Transverse colon (tissue), 3 donors: ENCODE results near the gene TOP1.

Experiments
- POLR2A ChIP-seq: fragments of 450-650 bp; IDR thresholded peaks from one replicate; pipeline ENCODE4 v1.6.1; 2016; ENCODE audit warnings: antibody characterized with exemption, mild to moderate bottlenecking, moderate library complexity
- TF ChIP-seq, protein P1 (sequence below), 5 experiments: fragments of 200-600 bp in 3 of 5; fragments of 450-650 bp in 2 of 5; sonication (generic) in 3 of 5; IDR thresholded peaks; 1 replicate in 2 of 5; 2 replicates in 3 of 5; pipeline ENCODE4 v1.5.1; 2016 to 2017; ENCODE audit warnings: antibody characterized with exemption in 5 of 5, inconsistent platforms in 3 of 5, mild to moderate bottlenecking in 2 of 5, moderate library complexity in 1 of 5

DNA sequence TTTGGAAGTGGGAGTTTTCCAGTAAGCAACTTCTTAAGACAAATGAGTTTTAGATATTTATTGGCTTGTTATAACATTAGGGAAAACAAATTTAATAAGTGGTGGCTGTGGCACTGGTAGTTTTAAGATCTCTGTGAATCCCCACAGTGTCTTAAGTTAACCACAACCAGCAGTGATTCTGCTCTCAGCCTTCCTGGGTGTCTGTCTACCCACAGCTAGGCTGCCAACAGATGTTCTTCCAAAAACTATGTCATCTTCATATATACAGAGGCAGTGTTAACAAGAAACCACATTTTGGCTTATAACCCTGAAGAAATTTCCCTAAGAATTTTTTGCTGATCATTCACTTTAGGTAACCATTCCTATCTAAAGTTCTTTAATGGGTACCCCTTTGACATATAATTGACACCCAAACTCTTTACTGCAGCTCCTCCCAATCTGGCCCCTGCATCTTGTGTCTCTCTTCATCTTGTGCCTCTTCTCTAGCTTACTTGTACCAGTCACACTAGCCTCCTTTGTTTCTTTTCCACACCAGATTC, 52.7 kb downstream of the TOP1 start:
- TF ChIP-seq, protein P1, sequence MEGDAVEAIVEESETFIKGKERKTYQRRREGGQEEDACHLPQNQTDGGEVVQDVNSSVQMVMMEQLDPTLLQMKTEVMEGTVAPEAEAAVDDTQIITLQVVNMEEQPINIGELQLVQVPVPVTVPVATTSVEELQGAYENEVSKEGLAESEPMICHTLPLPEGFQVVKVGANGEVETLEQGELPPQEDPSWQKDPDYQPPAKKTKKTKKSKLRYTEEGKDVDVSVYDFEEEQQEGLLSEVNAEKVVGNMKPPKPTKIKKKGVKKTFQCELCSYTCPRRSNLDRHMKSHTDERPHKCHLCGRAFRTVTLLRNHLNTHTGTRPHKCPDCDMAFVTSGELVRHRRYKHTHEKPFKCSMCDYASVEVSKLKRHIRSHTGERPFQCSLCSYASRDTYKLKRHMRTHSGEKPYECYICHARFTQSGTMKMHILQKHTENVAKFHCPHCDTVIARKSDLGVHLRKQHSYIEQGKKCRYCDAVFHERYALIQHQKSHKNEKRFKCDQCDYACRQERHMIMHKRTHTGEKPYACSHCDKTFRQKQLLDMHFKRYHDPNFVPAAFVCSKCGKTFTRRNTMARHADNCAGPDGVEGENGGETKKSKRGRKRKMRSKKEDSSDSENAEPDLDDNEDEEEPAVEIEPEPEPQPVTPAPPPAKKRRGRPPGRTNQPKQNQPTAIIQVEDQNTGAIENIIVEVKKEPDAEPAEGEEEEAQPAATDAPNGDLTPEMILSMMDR (IDR thresholded peaks at IDR 0.05): no peak
- TF ChIP-seq POLR2A: no peak
